ENCODE measurements around the gene SIGLEC7.

SIGLEC7 gene

GRCh38 chr19:51142119-51142518 is at the start of gene SIGLEC7:
Gene SIGLEC7, plus strand, starts transcription at chr19:51142301. Its CDS starts 69 bp downstream, at chr19:51142370.
- Mint-ChIP-seq H3K4me3 (no peak within 1 kb of the TSS), H3K27ac (no peak within 1 kb of the TSS), H3K36me3 (ENCODE audit: low read depth) (no peaks in the 10 kb centered on the region), H3K27me3 (no peaks in the 10 kb centered on the region), H3K4me1 (ENCODE audit: low read depth) (peaks cover 20% of the 10 kb centered on the region), H3K9me3 (no peaks in the 10 kb centered on the region)

GRCh38 chr19:51093101-51093500 is 49.0 kb upstream of the SIGLEC7 start:
- Mint-ChIP-seq H3K9me3 (no peaks in the 10 kb centered on the region), H3K36me3 (ENCODE audit: low read depth) (peaks cover 11% of the 10 kb centered on the region), H3K27me3 (no peaks in the 10 kb centered on the region), H3K4me3 (no peak overlapping the region), H3K27ac (no peak overlapping the region), H3K4me1 (ENCODE audit: low read depth) (peaks cover 6% of the 10 kb centered on the region)

- H3K27ac Mint-ChIP-seq, result no peak overlapping the region
- H3K9me3 Mint-ChIP-seq, result no peaks in the 10 kb centered on the region
- peaks cover 11% of the 10 kb centered on the region for H3K36me3 Mint-ChIP-seq (ENCODE audit: low read depth)
- no peaks in the 10 kb centered on the region for H3K27me3 Mint-ChIP-seq
- no peak overlapping the region for H3K4me3 Mint-ChIP-seq
- peaks cover 6% of the 10 kb centered on the region for H3K4me1 Mint-ChIP-seq (ENCODE audit: low read depth)
These were observed 48.4 kb upstream of the SIGLEC7 start for GRCh38 chr19:51093510-51094345.

GRCh38 chr19:51094696-51095279 is 47.3 kb upstream of the SIGLEC7 start:
- Mint-ChIP-seq H3K4me1 (ENCODE audit: low read depth) (peaks cover 10% of the 10 kb centered on the region), H3K27ac (no peak overlapping the region), H3K27me3 (no peaks in the 10 kb centered on the region)

GRCh38 chr19:51096473-51097165 is 45.5 kb upstream of the SIGLEC7 start:
- Mint-ChIP-seq H3K4me1 (ENCODE audit: low read depth) (peaks cover 10% of the 10 kb centered on the region), H3K4me3 (no peak overlapping the region), H3K36me3 (ENCODE audit: low read depth) (peaks cover 31% of the 10 kb centered on the region), H3K27ac (peak overlapping the region; percentile 45), H3K9me3 (no peaks in the 10 kb centered on the region), H3K27me3 (no peaks in the 10 kb centered on the region)

More at GRCh38 chr19:51094696-51095279, 47.3 kb upstream of the SIGLEC7 start:
- H3K4me3 Mint-ChIP-seq, result no peak overlapping the region
- H3K9me3 Mint-ChIP-seq, result no peaks in the 10 kb centered on the region
- peaks cover 20% of the 10 kb centered on the region for H3K36me3 Mint-ChIP-seq (ENCODE audit: low read depth)

GRCh38 chr19:51097166-51097738 is 44.8 kb upstream of the SIGLEC7 start:
- Mint-ChIP-seq H3K27me3 (no peaks in the 10 kb centered on the region), H3K4me3 (no peak overlapping the region), H3K9me3 (no peaks in the 10 kb centered on the region), H3K4me1 (ENCODE audit: low read depth) (peaks cover 10% of the 10 kb centered on the region), H3K27ac (peak overlapping the region; percentile 45), H3K36me3 (ENCODE audit: low read depth) (peaks cover 32% of the 10 kb centered on the region)

GRCh38 chr19:51097796-51098195 is 44.3 kb upstream of the SIGLEC7 start:
- Mint-ChIP-seq H3K27ac (no peak overlapping the region), H3K9me3 (no peaks in the 10 kb centered on the region), H3K4me1 (ENCODE audit: low read depth) (peaks cover 13% of the 10 kb centered on the region), H3K27me3 (no peaks in the 10 kb centered on the region), H3K36me3 (ENCODE audit: low read depth) (peaks cover 38% of the 10 kb centered on the region), H3K4me3 (no peak overlapping the region)

- H3K36me3 Mint-ChIP-seq (ENCODE audit: low read depth), result peaks cover 45% of the 10 kb centered on the region
- no peaks in the 10 kb centered on the region for H3K9me3 Mint-ChIP-seq
- H3K4me1 Mint-ChIP-seq (ENCODE audit: low read depth), result peaks cover 19% of the 10 kb centered on the region
- no peak overlapping the region for H3K4me3 Mint-ChIP-seq
- H3K27me3 Mint-ChIP-seq, result no peaks in the 10 kb centered on the region
- no peak overlapping the region for H3K27ac Mint-ChIP-seq
These were observed 43.6 kb upstream of the SIGLEC7 start for GRCh38 chr19:51098365-51099046.

GRCh38 chr19:51099047-51099382 is 43.1 kb upstream of the SIGLEC7 start:
- Mint-ChIP-seq H3K4me1 (ENCODE audit: low read depth) (peaks cover 21% of the 10 kb centered on the region), H3K4me3 (peak overlapping the region; percentile 35), H3K36me3 (ENCODE audit: low read depth) (peaks cover 48% of the 10 kb centered on the region), H3K27ac (no peak overlapping the region), H3K27me3 (no peaks in the 10 kb centered on the region), H3K9me3 (no peaks in the 10 kb centered on the region)

GRCh38 chr19:51100601-51101000 is 41.5 kb upstream of the SIGLEC7 start:
- Mint-ChIP-seq H3K9me3 (no peaks in the 10 kb centered on the region), H3K27ac (no peak overlapping the region)

GRCh38 chr19:51101171-51101865 is 40.8 kb upstream of the SIGLEC7 start:
- H3K36me3 Mint-ChIP-seq (ENCODE audit: low read depth), result peaks cover 61% of the 10 kb centered on the region
- H3K9me3 Mint-ChIP-seq, result no peaks in the 10 kb centered on the region
- no peak overlapping the region for H3K4me3 Mint-ChIP-seq
- no peaks in the 10 kb centered on the region for H3K27me3 Mint-ChIP-seq
- H3K4me1 Mint-ChIP-seq (ENCODE audit: low read depth), result peaks cover 39% of the 10 kb centered on the region
- H3K27ac Mint-ChIP-seq, result no peak overlapping the region

More at GRCh38 chr19:51100601-51101000, 41.5 kb upstream of the SIGLEC7 start:
- peaks cover 33% of the 10 kb centered on the region for H3K4me1 Mint-ChIP-seq (ENCODE audit: low read depth)
- peaks cover 55% of the 10 kb centered on the region for H3K36me3 Mint-ChIP-seq (ENCODE audit: low read depth)
- H3K4me3 Mint-ChIP-seq, result no peak overlapping the region
- no peaks in the 10 kb centered on the region for H3K27me3 Mint-ChIP-seq

- no peak overlapping the region for H3K27ac Mint-ChIP-seq
- H3K4me1 Mint-ChIP-seq (ENCODE audit: low read depth), result peaks cover 44% of the 10 kb centered on the region
- H3K27me3 Mint-ChIP-seq, result no peaks in the 10 kb centered on the region
These were observed 39.1 kb upstream of the SIGLEC7 start for GRCh38 chr19:51102991-51103390.

GRCh38 chr19:51103926-51104341 is 38.2 kb upstream of the SIGLEC7 start:
- peaks cover 54% of the 10 kb centered on the region for H3K36me3 Mint-ChIP-seq (ENCODE audit: low read depth)
- H3K27me3 Mint-ChIP-seq, result no peaks in the 10 kb centered on the region
- H3K9me3 Mint-ChIP-seq, result no peaks in the 10 kb centered on the region
- no peak overlapping the region for H3K4me3 Mint-ChIP-seq
- H3K27ac Mint-ChIP-seq, result no peak overlapping the region
- H3K4me1 Mint-ChIP-seq (ENCODE audit: low read depth), result peaks cover 51% of the 10 kb centered on the region

More at GRCh38 chr19:51102991-51103390, 39.1 kb upstream of the SIGLEC7 start:
- peaks cover 55% of the 10 kb centered on the region for H3K36me3 Mint-ChIP-seq (ENCODE audit: low read depth)
- H3K4me3 Mint-ChIP-seq, result no peak overlapping the region
- H3K9me3 Mint-ChIP-seq, result no peaks in the 10 kb centered on the region
